Esophagus squamous epithelium (tissue), 5 donors: Measurements from ENCODE around the gene HNRNPM. TPM values are rescaled to one million over a fixed set of nuclear protein-coding genes. Genes with fewer than 3 reads are reported as not detected.

Experiments
- DNase-seq: peaks from one replicate; lab custom pipeline; 2025; lab: John Stamatoyannopoulos, UW
- H3K27ac ChIP-seq, 4 donors: fragments of 200-600 bp; sonication (generic); one replicate each; pipeline ENCODE4 v1.5.1; 2016 to 2019; ENCODE audit warnings: mild to moderate bottlenecking in 1 of 4
- H3K27me3 ChIP-seq, 4 donors: fragments of 200-600 bp; sonication (generic); 1 replicate in 3 of 4; 2 replicates in 1 of 4; pipeline versions ENCODE4 v1.5.1 to v1.6.0; 2017 to 2021; ENCODE audit warnings: antibody characterized with exemption in 1 of 4
- H3K36me3 ChIP-seq, 3 donors: fragments of 200-600 bp; sonication (generic); one replicate each; pipeline ENCODE4 v1.5.1; 2016 to 2019
- H3K4me1 ChIP-seq, 3 donors: fragments of 200-600 bp; sonication (generic); one replicate each; pipeline ENCODE4 v1.5.1; 2017 to 2019
- H3K4me3 ChIP-seq, 4 donors: fragments of 200-600 bp; sonication (generic); 1 replicate in 3 of 4; 2 replicates in 1 of 4; pipeline ENCODE4 v1.5.1; 2016 to 2019; ENCODE audit warnings: mild to moderate bottlenecking in 2 of 4, moderate library complexity in 1 of 4
- H3K9me3 ChIP-seq, 3 donors: fragments of 200-600 bp; sonication (generic); one replicate each; pipeline ENCODE4 v1.5.1; 2016 to 2019
- POLR2A ChIP-seq, 4 donors: fragments of 450-650 bp; IDR thresholded peaks; one replicate each; pipeline ENCODE4 v1.6.1; 2017; ENCODE audit warnings: antibody characterized with exemption in 4 of 4, mild to moderate bottlenecking in 4 of 4, moderate library complexity in 3 of 4
- WGBS, 2 donors: methylation state at CpG; one replicate each; pipeline ENCODE4 v1.1.5; 2018; 5-methylcytosine and 5-hydroxymethylcytosine counted together
- intact Hi-C: fragments of 100-400 bp; cut with DNase I; formaldehyde crosslinking; loops from one replicate; pipeline ENCODE4 v1.15.0; 2022
- total RNA-seq, 4 donors: library from RNA; depleted of rRNA; stranded (reverse); fragments of >200 nt; gene quantifications; one replicate each; pipeline ENCODE4 v1.1.0, GENCODE V29; 2016
- TF ChIP-seq, protein P1 (sequence below), 6 experiments: fragments of 450-650 bp in 4 of 6; fragments of 200-600 bp in 2 of 6; sonication (generic) in 2 of 6; IDR thresholded peaks; one replicate each; pipeline ENCODE4 v1.5.1; 2016 to 2019; ENCODE audit warnings: antibody characterized with exemption in 6 of 6, mild to moderate bottlenecking in 4 of 6, moderate library complexity in 4 of 6
- donor health status: DM: yes; HTN: yes; CAD: no.

The HNRNPM gene
- total RNA-seq, 4 donors from 2014 or later: 102 to 162 (median 128) TPM

- H3K4me3 ChIP-seq: no peak overlapping the region
- WGBS, 2 donors: 92 to 97% methylated on average over 6 to 21 of the region's 62 CpGs
- no peaks in the 10 kb centered on the region for H3K9me3 ChIP-seq
- no peak for DNase-seq
- H3K36me3 ChIP-seq: peaks cover 18 to 91% (median 44%) of the 10 kb centered on the region in 3 donors
- peaks cover 19 to 98% (median 59%) of the 10 kb centered on the region in 3 donors for H3K4me1 ChIP-seq
- intact Hi-C loops: no loop called here
- H3K27ac ChIP-seq: no peak overlapping the region
- TF ChIP-seq, protein P1, sequence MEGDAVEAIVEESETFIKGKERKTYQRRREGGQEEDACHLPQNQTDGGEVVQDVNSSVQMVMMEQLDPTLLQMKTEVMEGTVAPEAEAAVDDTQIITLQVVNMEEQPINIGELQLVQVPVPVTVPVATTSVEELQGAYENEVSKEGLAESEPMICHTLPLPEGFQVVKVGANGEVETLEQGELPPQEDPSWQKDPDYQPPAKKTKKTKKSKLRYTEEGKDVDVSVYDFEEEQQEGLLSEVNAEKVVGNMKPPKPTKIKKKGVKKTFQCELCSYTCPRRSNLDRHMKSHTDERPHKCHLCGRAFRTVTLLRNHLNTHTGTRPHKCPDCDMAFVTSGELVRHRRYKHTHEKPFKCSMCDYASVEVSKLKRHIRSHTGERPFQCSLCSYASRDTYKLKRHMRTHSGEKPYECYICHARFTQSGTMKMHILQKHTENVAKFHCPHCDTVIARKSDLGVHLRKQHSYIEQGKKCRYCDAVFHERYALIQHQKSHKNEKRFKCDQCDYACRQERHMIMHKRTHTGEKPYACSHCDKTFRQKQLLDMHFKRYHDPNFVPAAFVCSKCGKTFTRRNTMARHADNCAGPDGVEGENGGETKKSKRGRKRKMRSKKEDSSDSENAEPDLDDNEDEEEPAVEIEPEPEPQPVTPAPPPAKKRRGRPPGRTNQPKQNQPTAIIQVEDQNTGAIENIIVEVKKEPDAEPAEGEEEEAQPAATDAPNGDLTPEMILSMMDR (IDR thresholded peaks at IDR 0.05): no peak
- no peak for TF ChIP-seq POLR2A (IDR thresholded peaks at IDR 0.05)
- H3K27me3 ChIP-seq: no peaks in the 10 kb centered on the region
Measured at GRCh38 chr19:8485561-8486371, 41.0 kb downstream of the HNRNPM start.

- WGBS, 2 donors: 74 to 82% methylated on average over 16 of the region's 16 CpGs
- peaks cover 18 to 81% (median 44%) of the 10 kb centered on the region in 3 donors for H3K36me3 ChIP-seq
- H3K4me3 ChIP-seq: no peak overlapping the region
- no peak for TF ChIP-seq POLR2A (IDR thresholded peaks at IDR 0.05)
- TF ChIP-seq, protein P1 (IDR thresholded peaks at IDR 0.05): no peak
- no peaks in the 10 kb centered on the region for H3K9me3 ChIP-seq
- no peak for DNase-seq
- intact Hi-C loops: no loop called here
- peak overlapping the region; percentile 13 to 89 (median 36) for H3K27ac ChIP-seq
- H3K27me3 ChIP-seq: no peaks in the 10 kb centered on the region
- H3K4me1 ChIP-seq: peaks cover 19 to 98% (median 57%) of the 10 kb centered on the region in 3 donors
Measured at GRCh38 chr19:8486661-8487136, 41.9 kb downstream of the HNRNPM start.

- DNase-seq: no peak
- no peak for TF ChIP-seq POLR2A (IDR thresholded peaks at IDR 0.05)
- TF ChIP-seq, protein P1 (IDR thresholded peaks at IDR 0.05): peak in 1 of 6 experiments; percentile 9
- 54 to 57% methylated on average over 10 to 12 of the region's 13 CpGs for WGBS, 2 donors
- Histone ChIP-seq H3K27me3 (no peaks in the 10 kb centered on the region), H3K4me3 (no peak overlapping the region), H3K27ac (peak overlapping the region; percentile 13 to 89 (median 36)), H3K36me3 (peaks cover 18 to 78% (median 44%) of the 10 kb centered on the region in 3 donors), H3K9me3 (no peaks in the 10 kb centered on the region), H3K4me1 (peaks cover 19 to 98% (median 52%) of the 10 kb centered on the region in 3 donors)
- intact Hi-C loops: no loop called here
Measured at GRCh38 chr19:8487137-8487851, 42.5 kb downstream of the HNRNPM start.

DNA sequence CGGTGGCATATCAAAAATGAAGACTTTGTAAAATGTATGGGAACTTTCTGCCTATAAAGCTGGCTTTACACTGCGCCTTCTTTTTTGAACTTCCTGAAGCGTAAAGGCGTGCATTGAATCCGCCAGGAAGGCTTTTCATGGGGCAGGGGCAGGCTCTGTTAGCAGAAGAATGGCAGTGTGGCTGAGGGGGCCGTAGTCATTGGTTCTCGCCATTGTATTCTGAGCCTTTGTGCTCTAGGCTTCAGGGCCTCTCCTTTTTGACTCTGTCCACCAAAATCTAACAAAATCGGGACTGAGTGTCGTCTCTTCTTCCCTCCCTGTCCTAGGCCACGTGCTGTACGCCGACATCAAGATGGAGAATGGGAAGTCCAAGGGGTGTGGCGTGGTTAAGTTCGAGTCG, 43.6 kb downstream of the HNRNPM start:
- no peak for DNase-seq
- intact Hi-C loops: no loop called here
- peaks cover 18 to 67% (median 38%) of the 10 kb centered on the region in 3 donors for H3K36me3 ChIP-seq
- no peak overlapping the region for H3K4me3 ChIP-seq
- no peak for TF ChIP-seq POLR2A (IDR thresholded peaks at IDR 0.05)
- TF ChIP-seq, protein P1 (IDR thresholded peaks at IDR 0.05): no peak
- H3K9me3 ChIP-seq: no peaks in the 10 kb centered on the region
- H3K27me3 ChIP-seq: no peaks in the 10 kb centered on the region
- peaks cover 19 to 88% (median 46%) of the 10 kb centered on the region in 3 donors for H3K4me1 ChIP-seq
- 69 to 70% methylated on average over 15 of the region's 15 CpGs for WGBS, 2 donors
- peak overlapping the region in 3 of 4 donors; percentile 13 to 89 (median 39) for H3K27ac ChIP-seq
